Right atrium auricular region (tissue), 2 donors: ENCODE measurements around the gene OR4A47. TPM values are rescaled to one million over a fixed set of nuclear protein-coding genes. Genes with fewer than 3 reads are reported as not detected.
"Not testable (repeated sequence)": the region's sequence is repeated elsewhere in the genome, so short reads cannot be mapped to it uniquely, and the experiment has no call there.

Experiments used
- DNase-seq: peaks from one replicate; pipeline ENCODE4 v3.0.0-alpha.2; 2019; ENCODE audit warnings: low spot score
- H3K27ac ChIP-seq, 2 donors: fragments of 200-600 bp; sonication (generic); 1 replicate in 1 of 2; 2 replicates in 1 of 2; pipeline ENCODE4 v1.5.1; 2016 to 2019
- H3K27me3 ChIP-seq, 2 donors: fragments of 200-600 bp; sonication (generic); one replicate each; pipeline versions ENCODE4 v1.5.1 to v1.6.0; 2017 to 2019
- H3K36me3 ChIP-seq: fragments of 200-600 bp; sonication (generic); one replicate; pipeline ENCODE4 v1.5.1; 2016
- H3K4me1 ChIP-seq, 2 donors: fragments of 200-600 bp; sonication (generic); one replicate each; pipeline versions ENCODE4 v1.5.1 to v1.6.0; 2017 to 2019
- H3K4me3 ChIP-seq, 2 donors: fragments of 200-600 bp; sonication (generic); 1 replicate in 1 of 2; 2 replicates in 1 of 2; pipeline ENCODE4 v1.5.1; 2017 to 2019; ENCODE audit warnings: mild to moderate bottlenecking in 1 of 2, moderate library complexity in 1 of 2
- H3K9me3 ChIP-seq, 2 donors: fragments of 200-600 bp; sonication (generic); one replicate each; pipeline ENCODE4 v1.5.1; 2019
- CTCF ChIP-seq, 2 donors: fragments of 200-600 bp; sonication (generic); IDR thresholded peaks; one replicate each; pipeline ENCODE4 v1.5.1; 2019; ENCODE audit warnings: antibody characterized with exemption in 2 of 2
- total RNA-seq, 2 donors: library from RNA; depleted of rRNA; stranded (reverse); fragments of >200 nt; gene quantifications; one replicate each; pipeline ENCODE4 v1.1.0, GENCODE V29; 2016

The OR4A47 gene
- total RNA-seq, result not detected

GRCh38 chr11:48488493-48488892 lies at the start of gene OR4A47:
OR4A47 (plus strand) TSS chr11:48488793; CDS start chr11:48488793, 0 bp downstream.
- not testable (repeated sequence) for H3K27me3 ChIP-seq, H3K4me3 ChIP-seq, DNase-seq, H3K27ac ChIP-seq, H3K4me1 ChIP-seq, H3K9me3 ChIP-seq, H3K36me3 ChIP-seq

GRCh38 chr11:48455909-48456308 lies 32.7 kb upstream of the OR4A47 start:
- not testable (repeated sequence) for H3K4me1 ChIP-seq, H3K27ac ChIP-seq, H3K27me3 ChIP-seq, H3K4me3 ChIP-seq, H3K9me3 ChIP-seq, DNase-seq, H3K36me3 ChIP-seq

- not testable (repeated sequence) for H3K9me3 ChIP-seq, H3K36me3 ChIP-seq, H3K4me1 ChIP-seq, H3K27me3 ChIP-seq, H3K27ac ChIP-seq, DNase-seq, H3K4me3 ChIP-seq
These were observed 14.6 kb upstream of the OR4A47 start for GRCh38 chr11:48473966-48474365.

- H3K4me1 ChIP-seq, H3K27ac ChIP-seq, H3K27me3 ChIP-seq, DNase-seq, H3K9me3 ChIP-seq, H3K36me3 ChIP-seq, H3K4me3 ChIP-seq: not testable (repeated sequence)
These were observed 13.9 kb upstream of the OR4A47 start for GRCh38 chr11:48474703-48475102.

GRCh38 chr11:48506169-48506568 lies 17.6 kb downstream of the OR4A47 start:
- H3K27me3 ChIP-seq, DNase-seq, H3K4me1 ChIP-seq, H3K27ac ChIP-seq, H3K9me3 ChIP-seq, H3K36me3 ChIP-seq, H3K4me3 ChIP-seq: not testable (repeated sequence)

- no peak for TF ChIP-seq CTCF (IDR thresholded peaks at IDR 0.05)
- Histone ChIP-seq H3K27ac (no peak overlapping the region), H3K4me3 (no peak overlapping the region), H3K9me3 (no peaks in the 10 kb centered on the region), H3K27me3 (no peaks in the 10 kb centered on the region), H3K36me3 (no peaks in the 10 kb centered on the region), H3K4me1 (no peaks in the 10 kb centered on the region)
- DNase-seq, result no peak
These were observed 50.4 kb downstream of the OR4A47 start for GRCh38 chr11:48538991-48539390.

Other genes with a start within 250 kb of the OR4A47 start
- not detected for gene OR4X2, start 243.7 kb upstream of the OR4A47 start, total RNA-seq
- not detected for gene OR4X1, start 224.9 kb upstream of the OR4A47 start, total RNA-seq
- gene OR4S1, start 182.6 kb upstream of the OR4A47 start, total RNA-seq, result not detected
- gene OR4C3, start 163.9 kb upstream of the OR4A47 start, total RNA-seq, result not detected
- gene OR4C5, start 122.3 kb upstream of the OR4A47 start, total RNA-seq, result not detected